ENCODE measurements around the gene CACNA1S. TPM values are rescaled to one million over a fixed set of nuclear protein-coding genes. Genes with fewer than 3 reads are reported as not detected.

The CACNA1S gene
- total RNA-seq, 2 experiments from 2014 or later: not detected

GRCh38 chr1:201023920-201024624 lies 88.2 kb downstream of the CACNA1S start:
- peaks cover 73% of the 10 kb centered on the region for H3K4me1 Mint-ChIP-seq (ENCODE audit: low read depth)
- H3K27me3 Mint-ChIP-seq: no peaks in the 10 kb centered on the region
- peak in 1 of 14 experiments; percentile 28 for DNase-seq
- peak overlapping the region; percentile 61 for H3K27ac Mint-ChIP-seq
- no peaks in the 10 kb centered on the region for H3K9me3 Mint-ChIP-seq
- Histone ChIP-seq H3K4me1 (ENCODE audit: insufficient read depth, low read length) (peaks cover 66% of the 10 kb centered on the region), H3K27me3 (ENCODE audit: control insufficient read depth in 1 of 2, insufficient read depth in 2 of 2, low read length in 2 of 2) (no peaks in the 10 kb centered on the region), H3K36me3 (ENCODE audit: insufficient read depth, low read length) (no peaks in the 10 kb centered on the region), H3K9me3 (ENCODE audit: control insufficient read depth in 1 of 2, insufficient read depth in 1 of 2, low read length in 2 of 2) (no peaks in the 10 kb centered on the region), H3K4me3 (ENCODE audit: low read length) (no peak overlapping the region), H3K27ac (ENCODE audit: low read depth in 1 of 2, low read length in 2 of 2) (no peak overlapping the region)
- ChIA-PET POLR2A (interaction anchor here (0.6 to 4.9 kb wide), 6 partner anchors 9 to 354 kb away, joined by 3 to 22 read pairs (median 7); partner anchors contain the start of genes DDX59 and TMEM9), CTCF (interaction anchor here (1.0 to 2.1 kb wide), 4 partner anchors 44 to 95 kb away, joined by 3 to 7 read pairs (median 4); no protein-coding TSS in a partner anchor)
- ATAC-seq (ENCODE audit: poor library complexity): no peak
- TF ChIP-seq CTCF (IDR thresholded peaks at IDR 0.05): no peak
- H3K36me3 Mint-ChIP-seq (ENCODE audit: low read depth): peaks cover 6% of the 10 kb centered on the region
- intact Hi-C loops (cut with DNase I, micrococcal nuclease): loop anchor here (1.0 to 10.0 kb wide), 7 partner anchors 19 to 609 kb away; partner anchors contain the start of genes CACNA1S (in 1 of the 2), CAMSAP2 (in 1 of the 2), DDX59 (in 1 of the 2) and ZNF281 (in 1 of the 2)
- H3K4me3 Mint-ChIP-seq: peak overlapping the region; percentile 68

GRCh38 chr1:201023517-201023902 lies 88.7 kb downstream of the CACNA1S start, which contains the start of gene KIF21B:
Gene KIF21B, minus strand, starts transcription at chr1:201023714. Its CDS starts 331 bp downstream, at chr1:201023383.
- no peaks in the 10 kb centered on the region for H3K27me3 Mint-ChIP-seq
- H3K4me1 Mint-ChIP-seq (ENCODE audit: low read depth): peaks cover 77% of the 10 kb centered on the region
- peaks cover 72% of the 10 kb centered on the region for H3K4me1 ChIP-seq (ENCODE audit: insufficient read depth, low read length)
- peak within 1 kb of the TSS; percentile 94 for H3K4me3 Mint-ChIP-seq
- intact Hi-C loops (cut with DNase I, micrococcal nuclease): loop anchor here (1.0 to 10.0 kb wide), 6 partner anchors 20 to 609 kb away; partner anchors contain the start of genes CACNA1S (in 1 of the 2), CAMSAP2 (in 1 of the 2), DDX59 (in 1 of the 2) and ZNF281 (in 1 of the 2)
- no peak for TF ChIP-seq CTCF (IDR thresholded peaks at IDR 0.05)
- DNase-seq (peak; percentile 79 to 95 (median 90)), ATAC-seq (ENCODE audit: poor library complexity) (peak; percentile 78)
- ChIA-PET CTCF (interaction anchor here (1.0 to 1.4 kb wide), 3 partner anchors 19 to 96 kb away, joined by 3 to 5 read pairs (median 3); no protein-coding TSS in a partner anchor), POLR2A (interaction anchor here (1.2 to 4.9 kb wide), 7 partner anchors 8 to 354 kb away, joined by 3 to 22 read pairs (median 6); partner anchors contain the start of genes DDX59 and TMEM9)
- peak within 1 kb of the TSS; percentile 90 for H3K27ac Mint-ChIP-seq
- H3K4me3 ChIP-seq (ENCODE audit: low read length): peak within 1 kb of the TSS; percentile 67
- no peaks in the 10 kb centered on the region for H3K9me3 ChIP-seq (ENCODE audit: control insufficient read depth in 1 of 2, insufficient read depth in 1 of 2, low read length in 2 of 2)
- H3K36me3 Mint-ChIP-seq (ENCODE audit: low read depth): peaks cover 6% of the 10 kb centered on the region
- H3K27ac ChIP-seq (ENCODE audit: low read depth in 1 of 2, low read length in 2 of 2): peak within 1 kb of the TSS; percentile 80 to 90
- H3K27me3 ChIP-seq (ENCODE audit: control insufficient read depth in 1 of 2, insufficient read depth in 2 of 2, low read length in 2 of 2): no peaks in the 10 kb centered on the region
- no peaks in the 10 kb centered on the region for H3K9me3 Mint-ChIP-seq
- H3K36me3 ChIP-seq (ENCODE audit: insufficient read depth, low read length): no peaks in the 10 kb centered on the region

GRCh38 chr1:201022820-201023516 lies 89.3 kb downstream of the CACNA1S start:
- peak overlapping the region; percentile 80 to 90 for H3K27ac ChIP-seq (ENCODE audit: low read depth in 1 of 2, low read length in 2 of 2)
- no peak for ATAC-seq (ENCODE audit: poor library complexity)
- no peaks in the 10 kb centered on the region for H3K9me3 ChIP-seq (ENCODE audit: control insufficient read depth in 1 of 2, insufficient read depth in 1 of 2, low read length in 2 of 2)
- ChIA-PET POLR2A (interaction anchor here (0.8 to 4.9 kb wide), 11 partner anchors 8 to 401 kb away, joined by 3 to 22 read pairs (median 4); partner anchors contain the start of genes DDX59 and TMEM9), CTCF (interaction anchor here (1.2 to 1.4 kb wide), 2 partner anchors 13 to 20 kb away, joined by 4 to 5 read pairs; no protein-coding TSS in a partner anchor)
- Mint-ChIP-seq H3K4me3 (peak overlapping the region; percentile 94), H3K9me3 (no peaks in the 10 kb centered on the region), H3K27ac (peak overlapping the region; percentile 90), H3K27me3 (no peaks in the 10 kb centered on the region), H3K36me3 (ENCODE audit: low read depth) (peaks cover 6% of the 10 kb centered on the region), H3K4me1 (ENCODE audit: low read depth) (peaks cover 82% of the 10 kb centered on the region)
- peaks cover 77% of the 10 kb centered on the region for H3K4me1 ChIP-seq (ENCODE audit: insufficient read depth, low read length)
- TF ChIP-seq CTCF (IDR thresholded peaks at IDR 0.05): no peak
- H3K4me3 ChIP-seq (ENCODE audit: low read length): peak overlapping the region; percentile 67
- H3K27me3 ChIP-seq (ENCODE audit: control insufficient read depth in 1 of 2, insufficient read depth in 2 of 2, low read length in 2 of 2): no peaks in the 10 kb centered on the region
- peak in 9 of 14 experiments; percentile 13 to 77 (median 39) for DNase-seq
- intact Hi-C loops (cut with DNase I, micrococcal nuclease): loop anchor here (1.0 to 10.0 kb wide), 6 partner anchors 20 to 608 kb away; partner anchors contain the start of genes CACNA1S (in 1 of the 2), CAMSAP2 (in 1 of the 2), DDX59 (in 1 of the 2) and ZNF281 (in 1 of the 2)
- H3K36me3 ChIP-seq (ENCODE audit: insufficient read depth, low read length): no peaks in the 10 kb centered on the region
